ENCODE data around the gene IGF1R.

Gene IGF1R

DNA sequence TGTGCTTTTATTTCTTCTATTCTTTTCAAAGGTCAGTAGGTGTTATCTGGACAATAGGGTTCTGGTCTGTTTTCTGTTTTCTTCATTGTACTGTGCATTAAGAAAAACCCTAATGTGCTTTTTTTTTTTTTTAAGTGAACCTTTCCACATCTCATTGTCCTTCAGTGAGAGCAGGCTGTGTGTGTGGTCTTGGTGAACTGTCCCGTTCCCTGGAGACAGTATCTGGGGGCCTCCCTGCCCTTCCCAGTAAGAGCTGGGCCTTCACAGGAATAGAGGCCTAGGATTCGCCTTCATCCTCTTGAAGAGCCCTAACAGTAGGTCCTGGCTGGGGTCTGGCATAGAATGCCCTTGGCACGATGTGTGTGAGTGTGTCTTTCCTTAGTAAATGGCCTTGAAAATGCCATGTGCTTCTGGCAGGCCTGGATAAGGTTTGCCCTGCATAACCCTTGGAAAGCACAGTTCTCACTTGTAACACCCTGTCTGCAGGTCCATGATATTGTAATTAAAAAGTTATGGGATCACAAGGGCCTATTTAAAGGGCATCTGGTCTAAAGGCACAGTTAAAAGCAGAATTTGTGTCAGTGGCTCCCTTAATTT is 81.2 kb downstream of the IGF1R start:
- no peak for DNase-seq

DNA sequence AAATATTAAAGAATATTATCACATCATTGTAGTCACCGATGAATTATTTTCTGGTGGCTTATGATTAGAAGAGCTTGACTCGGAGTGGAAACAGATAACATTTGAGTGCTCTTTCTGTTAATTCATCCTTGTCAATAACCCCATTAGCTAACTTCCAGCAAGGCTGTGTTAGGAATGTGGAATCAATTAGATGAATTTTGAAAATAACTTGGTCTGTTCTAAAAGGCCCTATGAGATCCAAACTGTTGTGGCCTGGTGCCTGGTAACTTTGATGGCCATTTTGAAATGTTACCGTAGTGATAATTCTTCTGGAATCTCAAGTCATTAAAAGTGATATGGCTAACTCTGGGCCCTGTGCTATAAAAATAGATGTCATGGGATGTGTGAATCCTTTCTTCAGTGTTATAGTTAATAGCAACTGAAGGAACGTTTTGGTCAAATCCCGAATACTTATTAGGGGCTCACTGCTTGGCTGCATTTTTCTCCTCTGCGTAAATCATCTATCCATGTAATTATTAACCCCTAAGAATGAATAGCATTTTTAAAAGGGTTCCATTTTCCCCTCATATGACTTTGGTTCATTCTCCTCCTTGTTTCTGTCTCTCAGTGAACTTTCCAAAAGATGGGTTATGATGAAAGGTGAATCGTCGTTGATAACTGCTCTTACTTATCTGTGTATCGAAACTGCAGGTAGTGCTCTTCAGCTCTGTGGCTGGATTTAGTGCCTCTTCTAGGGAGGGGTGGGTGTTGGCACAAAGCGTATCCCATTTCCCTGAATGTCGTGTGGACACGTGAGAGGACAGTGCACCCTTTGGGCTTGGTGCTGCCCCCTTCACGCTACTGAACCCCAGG is 82.7 kb downstream of the IGF1R start:
- DNase-seq: no peak

DNA sequence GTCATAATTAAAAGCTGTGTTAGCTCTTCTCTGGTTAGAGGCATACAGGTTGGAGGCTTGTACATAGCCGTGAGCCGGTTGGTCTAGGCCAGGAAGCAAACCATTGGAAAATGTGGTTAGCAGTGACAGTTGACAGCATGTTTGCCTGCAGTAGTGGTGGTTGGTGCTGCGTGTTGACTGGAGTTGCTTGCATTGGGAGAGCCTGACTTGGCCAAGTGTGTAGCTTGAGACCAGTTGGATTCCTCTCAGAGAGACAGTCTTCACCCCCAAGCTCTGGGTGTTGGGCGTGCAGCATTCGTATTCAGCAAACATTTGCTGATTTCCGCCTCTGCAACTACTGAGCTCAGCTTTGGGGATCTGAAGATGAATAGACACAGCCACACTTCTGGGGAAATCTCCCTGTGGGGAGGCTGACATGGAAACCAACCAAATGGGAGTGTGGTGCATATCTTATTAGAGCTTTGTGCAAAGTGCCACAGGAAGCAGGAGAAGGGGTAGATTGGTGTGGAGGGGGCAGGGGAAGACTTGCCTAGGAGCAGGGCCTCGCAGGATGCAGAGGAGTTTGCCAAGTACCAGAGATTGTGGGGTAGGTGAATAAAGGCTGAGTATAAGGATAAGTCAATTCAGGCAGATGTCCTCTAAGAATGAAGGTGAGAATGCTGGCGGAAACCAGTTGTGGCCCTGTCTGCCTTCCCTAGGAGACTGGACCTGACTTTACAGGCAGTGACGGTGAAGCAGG is 83.5 kb downstream of the IGF1R start:
- DNase-seq: no peak

DNA sequence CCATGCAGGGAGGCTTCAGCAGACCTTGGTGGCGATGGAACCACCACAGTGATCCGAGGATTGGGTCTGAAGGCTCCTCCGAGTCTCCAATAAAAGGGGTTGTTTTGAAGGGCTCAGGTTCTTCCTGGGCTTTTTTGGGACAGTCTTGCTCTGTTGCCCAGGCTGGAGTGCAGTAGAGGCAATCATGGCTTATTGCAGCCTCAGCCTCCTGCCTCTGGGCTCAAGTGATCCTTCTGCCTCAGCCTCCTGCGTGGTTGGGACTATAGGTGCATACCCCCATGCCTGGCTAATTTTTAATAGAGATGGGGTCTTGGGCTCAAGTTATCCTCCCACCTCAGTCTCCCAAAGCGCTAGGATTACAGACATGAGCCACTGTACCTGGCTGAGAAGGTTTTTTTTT is 84.8 kb downstream of the IGF1R start:
- no peak for DNase-seq

DNA sequence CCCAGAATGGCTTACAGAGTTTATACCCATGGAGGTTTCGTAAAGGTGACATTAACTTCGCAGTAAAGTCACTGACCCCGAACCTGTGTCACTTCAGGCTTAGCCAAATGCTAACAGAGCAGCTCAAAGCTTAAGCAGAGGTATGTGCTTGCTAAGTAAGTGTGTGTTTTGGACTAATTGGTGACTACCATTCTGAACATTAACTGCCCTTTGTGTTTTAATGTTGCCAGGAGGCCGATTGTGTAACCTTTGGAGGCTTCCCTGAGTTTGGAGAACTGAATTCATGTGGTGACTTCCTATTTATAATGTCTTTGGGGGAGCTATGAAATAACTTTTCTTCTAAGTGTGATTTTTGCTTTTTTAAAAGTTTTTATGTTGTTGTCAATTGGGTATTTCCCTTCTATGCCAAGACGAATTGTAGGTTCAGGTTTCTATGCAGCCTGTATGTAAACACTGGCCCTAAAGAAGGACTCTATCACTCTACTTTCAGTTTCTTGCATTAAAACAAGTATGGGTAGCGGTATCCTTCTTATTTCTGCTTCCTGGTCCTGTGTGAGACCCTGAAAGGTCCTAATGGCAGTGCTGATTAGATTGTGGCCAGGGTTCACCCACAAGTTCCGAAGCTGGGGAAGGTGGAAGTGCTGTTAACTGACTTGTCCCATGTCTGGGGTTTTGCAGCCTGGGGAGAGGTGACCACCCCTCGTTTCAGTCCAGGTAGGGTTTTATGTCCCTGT is 86.3 kb downstream of the IGF1R start:
- DNase-seq: no peak

DNA sequence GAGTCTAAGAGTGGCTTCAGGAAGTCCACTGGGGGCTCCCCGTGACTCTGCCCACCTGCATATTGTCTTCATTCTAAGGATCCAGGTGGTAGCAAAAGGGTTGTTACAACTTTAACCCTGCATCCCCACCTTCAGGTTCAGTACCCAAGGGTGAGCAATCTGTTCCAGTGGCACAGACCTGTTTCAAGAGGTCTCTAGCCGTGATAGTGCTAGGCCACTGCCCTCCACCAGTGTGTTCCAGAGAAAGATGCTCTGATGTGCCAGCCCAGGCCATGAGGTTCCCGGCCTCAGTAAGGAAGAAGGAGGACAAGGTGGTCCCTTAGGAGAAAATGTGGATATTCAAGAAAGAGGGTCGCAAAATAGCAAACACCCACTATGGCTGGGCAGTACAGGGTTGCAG is 87.0 kb downstream of the IGF1R start:
- DNase-seq: no peak

DNA sequence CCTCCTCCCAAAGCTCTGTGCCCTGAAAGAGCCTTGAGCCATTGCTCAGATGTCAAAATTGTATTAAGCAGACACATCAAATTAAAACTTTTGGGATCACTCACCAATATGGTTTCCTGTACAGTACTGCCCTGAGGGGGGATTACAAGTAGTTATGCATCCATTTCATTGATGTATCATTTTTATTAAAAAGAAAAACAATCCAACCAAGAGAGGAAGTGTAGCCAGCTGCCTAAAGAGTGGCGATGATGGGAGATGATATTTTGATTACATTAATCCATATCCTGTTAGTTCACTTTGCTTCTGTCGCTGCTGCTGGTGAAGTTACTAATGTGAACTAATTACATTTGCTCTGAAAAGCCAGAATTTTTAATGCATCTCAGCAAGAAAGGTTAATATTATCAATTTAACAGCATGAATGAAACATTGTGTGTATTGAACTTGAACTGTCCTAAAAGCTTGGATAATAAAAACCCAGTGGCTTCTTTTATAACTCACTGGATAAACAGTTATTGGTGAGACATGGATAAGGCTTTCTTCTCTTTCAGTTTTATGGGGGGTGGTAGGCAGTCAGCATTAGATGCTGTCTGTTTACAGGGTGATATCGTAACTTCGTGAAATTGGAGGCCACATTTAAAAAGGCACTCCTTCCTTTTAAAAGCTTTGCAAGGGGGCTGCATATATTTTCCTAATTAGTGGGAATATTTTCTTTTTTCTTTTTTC is 87.7 kb downstream of the IGF1R start:
- no peak for DNase-seq

DNA sequence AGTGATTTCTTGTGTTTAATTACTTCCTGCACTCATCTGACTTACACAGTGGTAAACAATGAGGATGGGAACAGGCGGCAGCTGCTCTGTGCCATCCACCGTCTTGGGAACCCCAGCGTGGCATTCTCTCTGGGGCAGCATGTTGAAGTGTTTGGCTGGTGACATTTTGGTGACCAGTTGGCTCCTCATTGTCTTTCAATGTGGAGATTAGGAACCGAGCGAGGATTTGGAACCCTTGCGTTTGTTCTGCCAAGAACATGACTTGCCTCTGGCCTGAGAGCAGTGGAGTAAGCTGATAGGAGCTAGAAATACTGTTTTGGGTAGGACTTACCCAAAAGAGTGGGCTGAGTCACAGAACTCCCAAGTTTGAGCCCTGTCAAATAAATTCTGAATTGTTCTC is 88.8 kb downstream of the IGF1R start:
- no peak for DNase-seq

DNA sequence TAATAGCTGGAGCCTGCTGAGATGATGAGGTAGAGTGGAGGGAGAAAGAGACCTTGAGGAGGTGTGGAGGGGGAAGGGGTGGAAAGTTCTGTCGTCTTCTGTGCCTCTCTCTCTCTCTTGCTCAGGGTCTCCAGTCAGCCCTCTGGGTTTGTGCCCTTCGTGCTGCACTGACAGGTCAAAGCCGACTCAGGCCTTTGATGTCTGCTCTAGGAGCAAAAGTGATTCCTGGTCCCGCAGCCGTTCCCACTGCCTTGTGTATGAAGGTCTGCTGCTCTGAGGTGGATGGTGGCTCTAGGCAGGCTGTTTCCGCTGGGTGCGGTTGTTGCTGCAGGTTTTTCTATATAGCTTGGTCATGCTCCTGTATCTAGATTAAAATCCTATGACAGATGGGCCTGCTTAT is 89.4 kb downstream of the IGF1R start:
- no peak for DNase-seq

DNA sequence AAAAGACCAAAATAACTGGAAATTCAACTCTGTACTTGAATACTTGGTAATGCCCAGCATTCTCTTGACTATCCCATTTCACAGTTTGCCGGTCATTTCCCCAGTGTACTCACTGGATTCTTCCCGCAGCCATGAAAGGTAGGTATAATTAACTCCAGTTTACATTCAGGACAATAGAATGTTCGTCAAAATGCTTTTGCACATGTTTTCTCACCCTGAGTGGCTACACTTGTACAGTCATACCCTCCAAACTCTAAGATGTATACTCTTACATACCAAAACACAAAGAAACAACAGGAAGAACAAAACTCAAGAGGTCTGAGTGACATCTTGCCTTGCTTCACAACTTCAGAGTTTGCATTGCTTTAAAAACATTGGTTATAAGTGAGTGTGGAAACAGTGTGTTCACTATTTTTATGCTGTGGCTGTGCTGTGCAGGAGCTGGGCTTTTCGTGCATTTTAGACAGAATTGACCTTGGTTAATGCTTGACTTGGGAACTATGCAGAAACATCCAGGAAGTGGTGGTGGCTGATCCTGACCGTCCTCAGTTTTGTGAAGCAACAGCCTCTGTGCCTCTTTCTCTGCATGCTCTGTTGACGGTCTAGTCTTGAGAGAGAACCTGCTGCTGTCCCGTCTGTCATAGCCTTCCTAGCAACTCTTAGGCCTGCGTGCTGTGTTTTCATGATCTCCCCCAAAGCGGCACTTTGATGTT is 90.5 kb downstream of the IGF1R start:
- DNase-seq: no peak

DNA sequence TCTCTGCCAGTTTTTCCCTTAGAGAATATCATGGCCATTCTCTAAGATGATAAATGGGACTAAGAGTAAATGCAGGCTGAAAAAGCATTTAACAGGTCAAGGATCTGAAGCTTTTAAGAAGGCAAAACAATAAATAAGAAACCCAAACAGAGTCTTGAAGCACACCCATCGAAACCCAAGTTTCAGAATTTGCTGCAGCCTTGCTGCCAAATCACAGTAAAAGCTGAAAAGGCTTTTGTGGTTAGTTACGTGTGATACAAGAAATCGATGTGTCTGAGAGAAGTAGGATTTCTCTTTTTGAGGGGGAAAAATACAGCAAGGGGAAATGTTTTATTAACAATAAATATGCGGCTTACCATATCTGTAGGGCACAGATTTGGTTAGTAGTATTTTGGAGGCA is 92.0 kb downstream of the IGF1R start:
- DNase-seq: no peak

DNA sequence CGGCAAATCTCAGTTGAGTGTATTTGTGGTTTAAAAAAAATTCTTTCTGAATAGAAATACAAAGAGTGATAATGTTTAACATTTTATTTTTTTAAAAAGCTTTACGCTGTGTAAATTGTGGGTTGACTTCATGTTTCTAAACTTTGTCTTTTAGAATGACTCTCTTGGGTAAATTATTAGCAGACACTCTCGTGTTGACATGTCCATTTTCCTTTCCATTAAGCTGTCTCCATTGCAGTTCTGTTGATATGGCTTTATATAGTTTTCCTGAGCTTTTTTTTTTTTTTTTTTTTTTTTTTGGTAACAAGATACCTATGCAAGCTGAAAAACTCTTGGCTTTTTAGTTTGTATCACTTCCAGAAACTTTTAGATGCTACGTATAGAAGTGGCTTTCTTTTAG is 92.6 kb downstream of the IGF1R start:
- DNase-seq: no peak

DNA sequence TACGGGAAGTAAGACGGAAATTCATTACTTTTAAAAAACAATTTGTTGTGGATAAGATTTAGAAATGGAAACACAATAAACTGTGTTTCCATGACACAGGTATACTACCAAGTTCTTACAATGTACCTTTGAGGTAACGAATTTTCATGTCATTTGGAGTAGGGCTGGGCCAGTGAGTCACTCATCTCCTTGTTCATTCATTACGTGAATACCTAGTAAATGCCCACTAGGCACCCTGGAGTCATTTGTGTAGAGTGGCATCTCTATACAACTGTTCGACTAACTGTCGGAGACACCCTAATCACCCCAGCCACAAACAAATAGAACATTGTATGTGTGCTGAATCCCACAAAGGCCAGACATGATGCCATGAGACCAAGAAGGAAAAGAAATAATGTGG is 94.8 kb downstream of the IGF1R start:
- DNase-seq: no peak

DNA sequence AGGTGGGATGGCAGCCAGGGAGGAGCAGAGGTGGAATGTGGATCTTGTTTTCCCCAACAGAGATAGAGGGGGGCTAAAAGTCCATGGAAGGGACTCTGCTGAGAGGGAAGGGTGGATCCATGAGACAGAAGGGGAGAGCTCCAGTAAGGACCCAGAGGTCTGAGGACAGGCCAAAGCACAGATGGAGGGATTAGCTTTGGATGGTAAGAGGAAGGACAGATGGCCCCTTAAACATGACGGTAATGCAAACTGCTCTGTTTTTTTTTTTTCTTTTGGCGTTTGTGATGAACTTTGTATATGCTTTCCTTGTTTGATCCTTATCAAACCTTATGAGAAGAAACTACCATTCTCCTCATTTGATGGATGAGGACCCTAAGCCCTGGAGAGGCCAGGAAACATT is 96.2 kb downstream of the IGF1R start:
- DNase-seq: no peak

DNA sequence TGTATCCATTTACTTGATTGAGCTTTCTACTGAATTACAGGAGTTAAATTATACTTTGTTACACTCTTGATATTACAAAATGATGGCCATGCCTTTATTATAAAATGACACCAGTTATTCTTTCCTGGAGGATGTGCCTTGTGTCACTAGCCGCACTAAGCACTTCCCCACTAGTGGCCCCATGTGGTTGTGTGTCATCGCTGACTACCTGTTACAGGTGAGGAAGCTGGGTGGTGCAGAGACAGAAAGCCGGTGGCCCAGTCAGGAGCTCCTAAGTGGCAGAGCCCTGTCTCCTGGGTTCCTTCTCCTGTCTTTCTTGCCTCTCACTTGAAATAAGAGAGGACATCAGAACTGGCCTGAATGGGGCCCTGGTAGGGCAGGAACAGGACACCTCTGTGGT is 96.8 kb downstream of the IGF1R start:
- no peak for DNase-seq

DNA sequence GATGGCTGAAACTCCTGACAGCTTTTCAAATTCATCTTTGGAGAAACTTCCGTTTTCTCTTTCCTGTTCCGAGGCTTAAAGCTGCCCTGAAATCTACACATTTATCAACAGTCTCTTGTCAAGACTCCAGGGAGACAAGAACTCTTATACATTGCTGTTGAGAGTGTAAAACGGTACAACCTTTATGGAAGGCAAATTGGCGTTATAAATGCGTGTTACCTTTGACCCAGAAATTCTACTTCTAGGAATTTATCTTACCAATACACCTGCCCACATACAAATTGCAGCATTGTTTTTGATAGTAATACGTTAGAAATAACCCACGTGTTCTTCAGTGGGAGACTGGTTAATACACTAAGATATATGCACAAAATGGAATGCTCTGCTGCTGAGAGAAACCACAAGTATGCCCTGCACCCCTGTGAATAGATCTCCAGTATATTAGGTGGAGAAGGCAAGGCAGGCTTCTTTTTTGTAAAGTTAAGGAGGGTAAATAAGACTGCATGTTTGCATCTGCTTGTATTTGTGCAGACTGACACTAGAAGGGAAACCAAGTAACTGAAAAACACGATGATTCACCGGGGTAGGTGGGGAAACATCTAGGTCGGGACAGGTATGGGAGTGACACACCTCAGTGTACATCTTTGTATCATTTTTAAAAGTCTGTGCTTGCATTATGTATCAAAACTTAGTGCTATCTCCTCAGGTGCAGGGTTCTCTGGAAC is 97.5 kb downstream of the IGF1R start:
- DNase-seq: no peak

DNA sequence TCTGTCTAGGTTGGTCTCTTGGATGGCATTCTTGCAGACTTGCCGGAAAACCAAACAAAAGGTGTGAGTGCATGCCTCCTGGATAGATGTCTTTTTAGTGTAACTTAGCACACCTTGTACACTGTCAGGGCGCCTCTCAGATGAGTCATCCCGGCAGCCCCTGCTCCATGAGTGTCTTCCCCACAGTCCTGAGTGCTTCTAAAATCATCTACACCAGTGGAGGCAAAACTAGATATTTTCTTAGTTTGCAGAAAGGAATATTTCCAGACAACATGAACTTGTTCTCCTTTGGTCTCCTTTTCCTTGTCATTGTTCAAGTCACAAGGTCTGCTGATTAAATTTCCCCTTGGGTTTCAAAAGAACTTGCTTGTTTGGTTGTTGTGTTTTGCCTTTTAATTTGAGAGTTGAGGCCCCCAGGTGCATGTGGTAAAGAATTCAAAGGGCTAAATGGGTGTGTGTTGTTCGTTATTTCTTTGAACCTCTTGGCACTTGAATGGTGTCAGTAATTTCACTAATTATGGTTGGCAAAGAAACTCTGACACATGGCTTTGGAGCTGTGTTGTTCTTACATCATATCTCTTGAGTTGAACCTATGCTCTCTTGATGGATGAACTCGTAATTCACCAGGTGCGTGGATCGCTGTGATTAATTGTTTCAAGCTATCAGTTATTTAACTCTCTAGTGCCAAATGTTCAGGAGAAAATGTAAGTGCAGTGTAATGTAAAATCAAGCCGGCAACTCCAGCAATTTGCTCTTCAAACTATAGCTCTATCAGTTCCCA is 98.2 kb downstream of the IGF1R start:
- no peak for DNase-seq

DNA sequence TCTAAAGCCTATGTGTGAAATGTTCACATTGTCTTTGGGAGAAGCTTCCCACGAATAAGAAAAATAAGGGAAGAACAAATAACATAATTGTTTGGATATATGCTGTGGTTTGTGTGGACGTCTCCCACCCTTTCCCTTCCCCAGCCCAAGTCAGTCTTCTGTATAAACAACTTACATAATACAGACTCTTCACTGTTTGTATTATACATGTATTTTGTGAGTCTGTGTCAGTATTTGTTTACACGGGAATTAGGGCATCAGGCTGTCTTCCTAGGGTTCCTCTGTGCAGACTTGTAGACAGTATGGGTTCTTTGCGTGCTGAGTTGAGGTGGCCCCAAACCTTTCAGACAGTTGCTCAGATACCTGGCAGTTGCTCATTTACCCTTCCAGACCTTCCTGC is 103.4 kb downstream of the IGF1R start:
- no peak for DNase-seq

DNA sequence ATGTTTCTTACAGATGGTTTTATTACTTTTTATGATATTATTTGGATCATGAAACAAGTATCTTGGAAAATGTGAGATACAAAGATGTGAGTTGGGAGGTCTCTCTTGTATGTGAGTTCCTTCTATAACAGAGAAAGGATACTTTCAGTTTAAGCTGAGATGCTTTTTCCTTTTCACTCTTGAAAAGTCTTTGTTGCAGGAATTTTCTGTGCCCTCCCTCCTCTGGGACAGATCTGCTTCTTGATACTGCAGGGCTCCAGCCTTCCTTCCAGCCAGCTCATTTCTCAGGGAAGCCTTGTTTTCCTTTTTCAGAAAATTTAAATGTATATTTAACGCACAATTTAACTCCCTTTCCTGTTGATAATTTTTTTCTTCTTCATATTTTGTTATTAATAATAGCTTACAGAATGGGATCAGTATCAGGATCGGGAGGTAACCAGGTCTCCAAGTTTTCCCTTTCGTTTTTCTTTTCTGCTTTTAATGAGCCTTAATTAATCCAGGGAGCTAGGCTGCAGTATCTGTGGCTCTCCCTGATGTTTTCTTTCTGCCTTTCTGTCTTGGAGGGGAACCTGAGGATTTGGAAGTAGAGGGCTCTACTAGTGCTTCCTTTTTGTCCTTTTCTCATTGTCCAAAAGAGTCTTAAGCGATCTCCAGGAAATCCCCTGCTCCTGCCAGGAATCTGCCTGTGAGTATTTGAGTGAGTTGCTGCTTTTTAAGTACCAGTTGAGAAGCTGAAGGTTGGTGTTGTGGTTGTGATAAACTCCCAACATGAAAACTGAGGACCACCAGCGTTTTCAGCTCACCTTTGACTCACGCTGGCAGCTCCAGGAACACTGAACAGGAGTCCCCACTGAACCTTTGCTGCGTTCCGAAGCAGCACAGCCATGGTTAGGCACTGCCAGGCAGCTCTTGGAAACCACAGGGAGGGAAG is 105.7 kb downstream of the IGF1R start:
- no peak for DNase-seq
